GM18868 (cell line): ENCODE results near the gene UFSP1.
"Not testable (repeated sequence)": the region's sequence is repeated elsewhere in the genome, so short reads cannot be mapped to it uniquely, and the experiment has no call there.

Source experiments
- ATAC-seq: cut with Tn5 transposase; IDR thresholded peaks from one replicate; pipeline ENCODE4 v1.9.1; 2021; ENCODE audit warnings: mild to moderate bottlenecking, moderate library complexity; ENCODE audit not compliant: unreplicated experiment

UFSP1 gene

DNA sequence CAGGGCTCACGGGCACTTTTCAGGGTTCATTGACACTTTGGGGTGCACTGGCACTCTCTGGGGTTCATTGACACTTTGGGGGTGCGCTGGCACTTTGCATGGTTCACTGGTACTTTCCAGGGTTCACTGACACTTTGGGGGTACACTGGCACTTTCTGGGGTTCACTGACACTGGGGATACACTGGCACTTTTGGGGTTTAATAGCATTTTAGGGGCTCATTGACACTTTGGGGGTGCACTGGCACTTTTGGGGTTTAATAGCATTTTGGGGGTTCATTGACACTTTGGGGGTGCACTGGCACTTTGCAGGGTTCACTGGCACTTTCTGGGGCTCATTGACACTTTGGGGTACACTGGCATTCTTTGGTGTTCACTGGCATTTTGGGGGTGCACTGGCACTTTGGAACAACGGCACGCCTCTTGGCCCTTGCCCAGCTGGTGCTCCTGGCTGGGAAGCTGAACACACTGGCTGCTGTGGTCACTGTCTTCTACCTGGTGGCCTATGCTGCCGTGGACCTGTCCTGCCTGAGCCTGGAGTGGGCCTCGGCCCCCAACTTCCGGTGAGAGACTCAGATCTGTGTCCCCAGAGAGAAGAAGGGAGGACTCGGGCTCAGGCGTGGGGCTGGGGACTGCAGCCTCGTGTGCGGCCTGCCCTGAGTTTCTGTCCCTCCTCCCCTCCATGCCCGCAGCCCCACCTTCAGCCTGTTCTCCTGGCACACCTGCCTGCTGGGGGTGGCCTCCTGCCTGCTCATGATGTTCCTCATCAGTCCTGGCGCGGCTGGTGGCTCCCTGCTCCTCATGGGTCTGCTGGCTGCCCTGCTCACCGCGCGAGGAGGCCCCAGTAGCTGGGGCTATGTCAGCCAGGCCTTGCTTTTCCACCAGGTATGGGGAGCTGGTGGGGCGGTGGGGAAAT, 28.6 kb downstream of the UFSP1 start:
- no peak for ATAC-seq

DNA sequence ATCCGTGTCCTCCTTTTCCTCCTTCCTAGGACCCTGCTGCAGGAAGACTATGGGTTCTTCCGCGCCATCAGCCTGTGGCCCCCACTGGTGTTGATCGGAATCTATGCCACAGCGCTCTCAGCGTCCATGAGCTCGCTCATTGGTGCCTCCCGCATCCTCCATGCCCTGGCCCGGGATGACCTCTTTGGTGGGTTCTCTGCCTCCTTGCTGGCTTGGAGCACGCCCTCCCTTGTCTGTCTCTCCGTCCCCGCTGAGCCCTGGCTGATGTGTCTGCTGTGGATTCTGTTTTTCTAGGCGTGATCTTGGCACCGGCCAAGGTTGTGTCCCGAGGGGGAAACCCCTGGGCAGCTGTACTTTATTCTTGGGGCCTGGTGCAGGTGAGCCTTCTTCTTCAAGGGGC, 29.7 kb downstream of the UFSP1 start:
- ATAC-seq: no peak

DNA sequence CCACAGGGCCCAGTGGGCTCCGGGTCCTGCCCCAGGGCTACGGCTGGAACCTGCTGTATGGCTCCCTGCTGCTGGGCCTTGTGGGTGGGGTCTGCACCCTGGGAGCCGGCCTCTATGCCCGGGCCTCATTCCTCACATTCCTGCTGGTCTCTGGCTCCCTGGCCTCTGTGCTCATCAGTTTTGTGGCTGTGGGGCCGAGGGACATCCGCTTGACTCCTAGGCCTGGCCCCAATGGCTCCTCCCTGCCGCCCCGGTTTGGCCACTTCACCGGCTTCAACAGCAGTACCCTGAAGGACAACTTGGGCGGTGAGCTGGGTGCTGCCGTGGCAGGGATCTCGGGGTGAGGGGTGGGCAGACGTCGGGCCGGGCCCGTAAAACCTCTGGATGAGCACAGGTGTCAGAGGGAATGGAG, 32.6 kb downstream of the UFSP1 start:
- ATAC-seq: no peak

DNA sequence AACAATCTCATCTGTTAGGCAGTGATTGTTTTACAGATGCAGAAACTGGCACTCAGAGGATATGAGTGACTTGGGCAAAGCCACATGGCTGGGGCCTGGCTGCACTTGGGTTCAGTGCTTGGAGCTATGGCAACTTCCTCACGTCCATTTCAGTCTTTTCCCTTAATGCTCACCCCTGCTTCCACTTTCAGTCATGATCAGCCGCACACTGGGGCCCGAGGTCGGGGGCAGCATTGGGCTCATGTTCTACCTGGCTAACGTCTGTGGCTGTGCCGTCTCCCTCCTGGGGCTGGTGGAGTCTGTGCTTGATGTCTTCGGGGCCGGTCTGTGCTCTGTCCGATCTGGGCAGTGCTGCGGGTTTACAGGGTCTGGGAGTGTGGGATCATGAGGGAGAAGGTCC, 34.0 kb downstream of the UFSP1 start:
- ATAC-seq: no peak

DNA sequence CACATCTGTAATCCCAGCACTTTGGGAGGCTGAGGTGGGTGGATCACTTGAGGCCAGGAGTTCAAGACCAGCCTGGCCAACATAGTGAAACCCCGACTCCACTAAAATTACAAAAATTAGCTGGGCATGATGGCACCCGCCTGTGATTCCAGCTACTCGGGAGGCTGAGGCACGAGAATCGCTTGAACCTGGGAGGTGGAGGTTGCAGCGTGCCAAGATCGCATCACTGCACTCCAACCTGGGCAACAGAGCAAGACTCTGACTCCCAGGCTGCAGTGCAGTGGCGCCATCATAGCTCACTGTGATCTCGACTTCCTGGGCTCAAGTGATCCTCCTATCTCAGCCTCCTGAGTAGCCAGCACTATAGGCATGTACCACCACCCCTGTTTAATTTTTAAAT, 34.6 kb downstream of the UFSP1 start:
- ATAC-seq: not testable (repeated sequence)

DNA sequence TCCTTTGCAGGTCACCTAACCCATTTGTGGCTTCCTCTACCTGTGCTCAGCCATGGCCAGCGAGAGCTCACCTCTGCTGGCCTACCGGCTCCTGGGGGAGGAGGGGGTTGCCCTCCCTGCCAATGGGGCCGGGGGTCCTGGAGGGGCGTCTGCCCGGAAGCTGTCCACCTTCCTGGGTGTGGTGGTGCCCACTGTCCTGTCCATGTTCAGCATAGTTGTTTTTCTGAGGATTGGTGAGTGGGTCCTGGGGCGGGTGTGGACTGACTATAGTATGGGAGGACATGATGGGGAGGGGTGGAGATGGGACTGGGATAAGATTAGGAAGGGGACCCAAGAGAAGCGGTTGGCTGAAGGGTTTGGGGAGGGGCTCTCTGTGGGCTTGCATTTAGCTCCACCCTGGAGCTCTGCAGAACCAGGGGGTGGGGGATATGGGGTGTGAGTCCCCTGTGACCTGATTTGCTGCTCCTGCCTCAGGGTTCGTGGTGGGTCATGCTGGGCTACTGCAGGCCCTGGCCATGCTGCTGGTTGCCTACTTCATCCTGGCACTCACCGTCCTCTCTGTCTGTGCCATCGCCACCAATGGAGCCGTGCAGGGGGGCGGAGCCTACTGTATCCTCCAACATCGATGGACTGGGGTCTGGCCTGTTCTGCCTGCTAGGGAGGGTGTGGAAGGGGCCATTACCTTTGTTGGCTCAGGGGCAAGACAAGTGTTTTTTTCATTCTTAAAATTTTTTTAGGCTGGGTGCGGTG, 35.2 kb downstream of the UFSP1 start:
- ATAC-seq: no peak

DNA sequence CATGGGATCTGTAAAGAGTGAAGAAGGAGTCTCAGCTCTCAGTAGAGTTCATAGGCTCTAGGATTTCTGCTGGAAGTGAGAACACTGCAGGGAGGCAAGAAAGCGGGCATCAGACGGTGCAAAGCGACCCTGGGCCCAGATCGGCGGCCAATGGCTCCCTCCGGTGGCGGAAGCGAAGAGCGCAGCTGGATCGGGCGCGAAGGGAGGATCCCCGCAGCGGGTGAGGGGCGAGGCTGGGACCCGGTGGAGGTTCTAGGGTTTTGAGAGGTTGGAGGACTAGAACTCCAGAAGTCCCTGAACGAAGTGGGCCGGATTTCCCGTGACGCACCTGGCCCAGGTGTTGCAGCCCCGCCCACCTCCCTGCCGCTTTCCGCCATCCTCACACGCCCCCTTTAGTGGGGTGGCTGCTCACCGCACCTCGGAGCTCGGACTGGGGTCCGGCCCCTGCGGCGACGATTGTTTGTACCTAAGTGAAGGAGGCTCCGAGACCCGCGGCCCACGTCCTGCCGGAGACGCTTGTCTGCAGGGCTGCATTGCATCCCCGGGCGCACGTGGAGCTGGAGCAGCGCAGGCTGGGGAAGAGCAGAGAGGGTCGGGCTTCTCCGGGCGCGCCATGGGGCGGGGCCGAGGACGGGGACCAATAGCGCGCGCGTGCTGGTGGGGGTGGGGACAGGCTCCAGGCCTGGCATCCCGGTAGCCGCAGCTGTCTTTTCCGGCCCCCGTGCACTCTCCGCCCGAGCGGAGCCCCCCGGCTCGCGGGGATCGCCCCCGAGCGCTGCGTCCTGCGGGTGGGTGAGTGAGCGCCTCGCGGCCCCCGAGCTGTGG, 37.3 kb downstream of the UFSP1 start, which contains the start of gene SLC12A9:
Gene SLC12A9 (plus strand): TSS at position 666 of the 825 bp plus-strand sequence. CDS start 1,485 bp downstream, outside the sequence.
- peak; percentile 85 for ATAC-seq

DNA sequence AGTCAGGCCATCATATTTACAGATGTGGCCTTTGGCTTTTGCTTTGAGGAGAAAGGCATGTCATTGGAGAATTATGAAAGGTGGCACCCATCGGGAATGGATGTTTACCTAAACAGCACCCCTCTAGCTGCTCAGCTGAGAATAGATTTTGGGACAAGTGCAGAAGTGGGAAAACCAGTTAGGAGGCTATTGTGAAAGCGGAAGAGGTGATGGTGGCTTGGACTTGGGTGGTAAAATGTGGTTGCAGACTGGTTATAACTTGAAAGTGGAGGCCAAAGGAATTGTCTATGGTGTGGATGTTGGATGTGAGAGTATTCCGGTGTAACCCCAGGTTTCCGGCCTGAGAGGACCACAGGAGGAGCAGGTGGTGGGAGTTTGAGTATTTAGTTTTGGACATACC, 42.2 kb downstream of the UFSP1 start:
- ATAC-seq: no peak

DNA sequence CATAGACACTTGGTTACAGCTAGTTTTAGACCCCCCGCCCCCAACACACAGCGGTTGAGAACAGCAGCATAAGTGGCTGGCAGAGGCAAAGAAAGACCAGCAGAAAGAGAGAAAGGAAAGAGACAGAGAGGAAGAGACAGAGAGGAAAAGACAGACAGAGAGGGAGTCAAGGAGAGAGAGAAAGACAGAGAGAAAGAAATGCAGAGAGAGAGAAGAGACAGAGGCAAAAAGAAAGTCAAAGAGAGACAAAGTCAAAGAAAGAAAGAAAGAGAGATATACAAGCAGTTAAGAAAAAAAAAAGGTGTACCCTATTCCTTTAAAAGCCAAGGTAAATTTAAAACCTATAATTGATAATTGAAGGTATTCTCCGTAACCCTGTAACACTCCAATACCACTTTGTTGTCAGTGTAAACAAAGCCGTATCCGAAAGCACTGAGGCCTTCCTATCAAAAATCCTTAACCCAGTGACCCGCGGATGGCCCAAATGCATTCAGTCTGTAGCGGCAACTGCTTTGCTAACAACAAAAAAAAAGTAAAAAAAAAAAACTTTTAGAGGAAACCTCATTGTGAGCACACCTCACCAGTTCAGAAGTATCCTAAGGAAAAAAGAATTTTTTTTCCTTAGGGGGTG, 48.9 kb downstream of the UFSP1 start:
- ATAC-seq: no peak

DNA sequence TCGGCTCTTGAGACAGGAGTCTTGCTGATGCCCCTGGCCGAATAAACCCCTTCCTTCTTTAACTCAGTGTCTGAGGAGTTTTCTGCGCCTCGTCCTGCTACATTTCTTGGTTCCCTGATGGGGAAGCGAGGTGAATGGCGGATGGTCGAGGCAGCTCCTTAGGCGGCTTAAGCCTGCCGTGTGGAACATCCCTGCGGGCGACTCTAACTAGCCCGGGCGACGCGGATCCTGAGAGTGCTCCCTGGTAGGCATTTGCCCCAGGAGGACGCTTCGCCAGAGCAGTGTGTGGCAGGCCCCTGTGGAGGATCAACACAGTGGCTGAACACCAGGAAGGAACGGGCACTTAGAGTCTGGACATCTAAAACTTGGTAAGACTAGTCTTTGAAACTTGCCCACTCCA, 50.2 kb downstream of the UFSP1 start:
- no peak for ATAC-seq
